GM12878 (cell line): Measurements from ENCODE around the gene GAPDHS. TPM values are rescaled to one million over a fixed set of nuclear protein-coding genes. Genes with fewer than 3 reads are reported as not detected.

Experiments
- ATAC-seq: fragments of 200-7000 bp; cut with Tn5 transposase; 3 replicates; pipeline ENCODE4 v1.9.1; 2020; ENCODE audit warnings: mild to moderate bottlenecking, moderate library complexity
- BruUV-seq: library from RNA; stranded (reverse); fragments of 400-500 nt; replicated peaks from 2 replicates; lab custom pipeline; 2021; lab: Mats Ljungman, UMichigan
- CTCF ChIA-PET: fragments of 300-600 bp; sonication (Branson Sonifier 250); formaldehyde crosslinking; extraction: SDS; loops from one replicate; lab custom pipeline; 2021; ENCODE audit warnings: inconsistent platforms; lab: Yijun Ruan, JAX
- POLR2A ChIA-PET: fragments of 350-600 bp; formaldehyde crosslinking; extraction: SDS; loops from one replicate; lab custom pipeline; 2021; ENCODE audit warnings: inconsistent platforms; lab: Charles Lee
- RAD21 ChIA-PET: fragments of 300-600 bp; sonication (Branson Sonifier 250); formaldehyde crosslinking; loops from one replicate; lab custom pipeline; 2023; ENCODE audit warnings: antibody characterized with exemption; ENCODE audit not compliant: unreplicated experiment; lab: Charles Lee
- SMC1A ChIA-PET: fragments of 300-600 bp; sonication (Branson Sonifier 250); formaldehyde crosslinking; loops from one replicate; lab custom pipeline; 2023; ENCODE audit not compliant: unreplicated experiment, uncharacterized antibody; lab: Charles Lee
- DNase-seq: peaks from one replicate; pipeline ENCODE4 v3.0.0-alpha.2; 2011; ENCODE audit warnings: low read depth, low spot score
- FAIRE-seq: peaks from 3 replicates; lab custom pipeline; 2011; peaks lifted over from hg19 to GRCh38; lab: Jason Lieb, UNC
- H2AFZ ChIP-seq: 2 replicates; pipeline ENCODE4 v1.6.0; 2011; ENCODE audit warnings: low read depth, low read length, control low read depth; ENCODE audit not compliant: control insufficient read depth
- H3K27ac ChIP-seq: 2 replicates; pipeline ENCODE4 v1.5.1; 2011; ENCODE audit warnings: control low read depth; ENCODE audit not compliant: control insufficient read depth, insufficient read depth
- H3K27me3 ChIP-seq, 2 experiments: replicated peaks in 1 of 2; 2 replicates each; pipeline versions ENCODE4 v1.6.0 to v1.6.1; 2011; ENCODE audit warnings: low read length in 1 of 2; ENCODE audit not compliant: control insufficient read depth in 2 of 2, insufficient read depth in 2 of 2
- H3K36me3 ChIP-seq, 2 experiments: 2 replicates each; pipeline ENCODE4 v1.5.1; 2011; ENCODE audit warnings: low read length in 1 of 2; ENCODE audit not compliant: control insufficient read depth in 2 of 2, insufficient read depth in 2 of 2
- H3K4me1 ChIP-seq: 2 replicates; pipeline ENCODE4 v1.6.1; 2011; ENCODE audit warnings: mild to moderate bottlenecking, low read length, moderate library complexity, mixed read lengths; ENCODE audit not compliant: control insufficient read depth, insufficient read depth
- H3K4me2 ChIP-seq: 2 replicates; pipeline ENCODE4 v1.6.0; 2011; ENCODE audit warnings: control low read depth; ENCODE audit not compliant: control insufficient read depth, insufficient read depth
- H3K4me3 ChIP-seq: fragments of 200-600 bp; sonication (generic); 2 replicates; pipeline ENCODE4 v1.5.1; 2016
- H3K79me2 ChIP-seq: 2 replicates; pipeline ENCODE4 v1.6.0; 2011; ENCODE audit warnings: low read length; ENCODE audit not compliant: control insufficient read depth, insufficient read depth
- H3K9ac ChIP-seq: 2 replicates; pipeline ENCODE4 v1.8.0; 2011; ENCODE audit warnings: low read length, control low read depth, mixed read lengths; ENCODE audit not compliant: control insufficient read depth, insufficient read depth
- H3K9me3 ChIP-seq: replicated peaks from 3 replicates; pipeline ENCODE4 v1.5.1; 2011; ENCODE audit warnings: mild to moderate bottlenecking, low read length; ENCODE audit not compliant: control insufficient read depth, insufficient read depth
- H4K20me1 ChIP-seq: 2 replicates; pipeline ENCODE4 v1.6.0; 2011; ENCODE audit not compliant: control insufficient read depth, insufficient read depth
- CHD1 ChIP-seq: IDR thresholded peaks from 2 replicates; pipeline ENCODE4 v1.6.1; 2012; ENCODE audit warnings: low read depth, low read length, improper control_type of control experiment
- HDGF ChIP-seq: fragments of 450-650 bp; IDR thresholded peaks from 2 replicates; pipeline ENCODE4 v1.6.1; 2016; ENCODE audit warnings: antibody characterized with exemption
- IKZF1 ChIP-seq: fragments of 450-650 bp; conservative IDR thresholded peaks from 2 replicates; pipeline ENCODE4 v1.6.1; 2017; ENCODE audit warnings: antibody characterized with exemption, mild to moderate bottlenecking
- JUNB ChIP-seq: IDR thresholded peaks from 2 replicates; pipeline ENCODE4 v1.6.1; 2016; ENCODE audit warnings: antibody characterized with exemption, mild to moderate bottlenecking
- KDM1A ChIP-seq: fragments of 200-600 bp; sonication (generic); IDR thresholded peaks from 2 replicates; pipeline ENCODE4 v1.6.1; 2016; ENCODE audit warnings: borderline replicate concordance
- LARP7 ChIP-seq: fragments of 450-650 bp; IDR thresholded peaks from 2 replicates; pipeline ENCODE4 v1.6.1; 2017; ENCODE audit warnings: mild to moderate bottlenecking
- MXI1 ChIP-seq: fragments of 150-350 bp; IDR thresholded peaks from 2 replicates; pipeline ENCODE4 v1.6.1; 2011; ENCODE audit warnings: low read depth, mild to moderate bottlenecking, inconsistent platforms, low read length, improper control_type of control experiment
- NFYB ChIP-seq: IDR thresholded peaks from 2 replicates; pipeline ENCODE4 v1.6.1; 2011; ENCODE audit warnings: low read depth, mild to moderate bottlenecking, low read length, improper control_type of control experiment, moderate library complexity; ENCODE audit not compliant: insufficient read depth
- NR2C1 ChIP-seq: fragments of 450-650 bp; IDR thresholded peaks from 2 replicates; pipeline ENCODE4 v1.6.1; 2017; ENCODE audit warnings: antibody characterized with exemption, mild to moderate bottlenecking, moderate library complexity
- NR2F1 ChIP-seq: fragments of 450-650 bp; conservative IDR thresholded peaks from 2 replicates; pipeline ENCODE4 v1.6.1; 2017; ENCODE audit warnings: mild to moderate bottlenecking
- PAX5 ChIP-seq: IDR thresholded peaks from 2 replicates; pipeline ENCODE4 v1.6.1; 2011; ENCODE audit warnings: low read depth, low read length, borderline replicate concordance
- SMARCA5 ChIP-seq: fragments of 450-650 bp; IDR thresholded peaks from 2 replicates; pipeline ENCODE4 v1.6.1; 2017; ENCODE audit warnings: mild to moderate bottlenecking
- WRNIP1 ChIP-seq: IDR thresholded peaks from 2 replicates; pipeline ENCODE4 v1.6.1; 2011; ENCODE audit warnings: low read depth, low read length, improper control_type of control experiment, borderline replicate concordance
- ZNF274 ChIP-seq: IDR thresholded peaks from one replicate; pipeline ENCODE4 v1.8.0; 2011; ENCODE audit not compliant: insufficient read length, insufficient read depth
- ZNF622 ChIP-seq: fragments of 450-650 bp; IDR thresholded peaks from 2 replicates; pipeline ENCODE4 v1.6.1; 2017; ENCODE audit warnings: mild to moderate bottlenecking, inconsistent platforms
- WGBS: methylation state at CpG from one replicate; pipeline ENCODE4 v1.1.6; 2016; ENCODE audit warnings: low lambda C conversion rate; ENCODE audit not compliant: insufficient replicate concordance, insufficient coverage; ENCODE audit errors: missing lambda C conversion rate; 5-methylcytosine and 5-hydroxymethylcytosine counted together
- in situ Hi-C: fragments of 300-500 bp; cut with MboI; formaldehyde crosslinking; loops from 9 replicates; pipeline ENCODE4 v1.14.3; 2018; ENCODE audit warnings: mixed read lengths
- intact Hi-C: fragments of 100-400 bp; cut with micrococcal nuclease; formaldehyde crosslinking; loops from one replicate; pipeline ENCODE4 v1.14.2; 2022; ENCODE audit not compliant: unreplicated experiment
- polyA plus RNA-seq, 11 experiments: library from polyadenylated mRNA; depleted of rRNA in 4 of 11; unstranded in 6 of 11; stranded (reverse) in 5 of 11; fragments of >200 nt; fragmentation: Nextera tagmentation in 4 of 11; fragmentation: Illumina TruSeq in 1 of 11; extraction: Ambion mirVana in 4 of 11; extraction: Trizol in 1 of 11; gene quantifications; 1 replicate in 1 of 11; 2 replicates in 10 of 11; pipeline versions ENCODE4 v1.2.1 to v1.2.3, GENCODE V29; 2011 to 2016; ENCODE audit warnings: inconsistent platforms in 2 of 11, missing spikeins in 2 of 11, low read depth in 1 of 11
- total RNA-seq, 4 experiments: library from RNA; depleted of rRNA in 3 of 4; stranded (reverse); fragments of >200 nt in 3 of 4; fragmentation: Illumina TruSeq in 1 of 4; extraction: Trizol in 1 of 4; gene quantifications; 2 replicates each; pipeline versions ENCODE4 v1.2.1 to v1.2.3, GENCODE V29; 2013 to 2021
- TF ChIP-seq, protein P1 (sequence below): fragments of 450-650 bp; IDR thresholded peaks from 2 replicates; pipeline ENCODE4 v1.6.1; 2016; ENCODE audit warnings: mild to moderate bottlenecking
- TF ChIP-seq, protein P2 (sequence below): fragments of 450-650 bp; IDR thresholded peaks from 2 replicates; pipeline ENCODE4 v1.6.1; 2017; ENCODE audit warnings: mild to moderate bottlenecking, moderate library complexity

Gene GAPDHS
- total and polyA plus RNA-seq, 10 of the 15 experiments (the other 5 are each of a cell fraction or from before 2014, with no cell fraction given): 0.08 TPM; not detected in 9

DNA sequence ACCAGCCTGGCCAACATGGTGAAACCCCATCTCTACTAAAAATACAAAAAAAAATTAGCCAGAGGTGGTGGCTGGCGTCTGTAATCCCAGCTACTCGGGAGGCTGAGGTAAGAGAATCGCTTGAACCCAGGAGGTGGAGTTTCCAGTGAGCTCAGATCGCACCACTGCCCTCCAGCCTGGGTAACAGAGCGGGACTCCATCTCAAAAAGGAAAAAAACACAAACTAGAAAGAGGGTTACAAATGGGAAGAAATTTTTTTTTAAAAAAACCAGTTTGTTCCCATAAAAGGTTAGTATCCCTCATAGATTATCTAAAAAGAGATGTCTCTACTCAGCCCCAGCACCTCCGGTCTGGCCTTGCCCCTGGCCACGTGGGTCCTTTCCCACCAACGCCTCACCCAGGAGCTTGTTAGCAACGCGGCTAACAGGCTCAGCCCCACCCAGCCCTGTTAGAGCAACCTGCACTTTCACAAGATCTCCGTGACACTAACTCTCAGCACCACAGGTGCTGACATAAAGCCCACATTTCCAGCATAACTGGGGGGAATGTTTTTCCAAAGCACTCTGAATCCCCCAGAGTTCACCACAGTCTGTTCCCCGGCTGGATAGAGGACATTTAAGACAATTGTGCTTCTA, 24.1 kb upstream of the GAPDHS start:
- ChIA-PET SMC1A (interaction anchor here (0.9 to 5.7 kb wide), 17 partner anchors 12 to 213 kb away, joined by 3 to 35 read pairs (median 6); partner anchors contain the start of genes FFAR1 and FFAR3), CTCF (interaction anchor here (0.7 to 6.3 kb wide), 29 partner anchors 8 to 239 kb away, joined by 3 to 87 read pairs (median 4); partner anchors contain the start of gene COX6B1), POLR2A (interaction anchor here (0.6 to 3.5 kb wide), 15 partner anchors 14 to 239 kb away, joined by 3 to 14 read pairs (median 3); partner anchors contain the start of genes CD22, COX6B1, FFAR1 and HAUS5), RAD21 (interaction anchor here (0.6 to 4.8 kb wide), 20 partner anchors 14 to 366 kb away, joined by 3 to 24 read pairs (median 4); partner anchors contain the start of genes FXYD7, HAUS5 and KRTDAP)
- no TSS peak for BruUV-seq
- no peaks in the 10 kb centered on the region for H3K9me3 ChIP-seq
- peak; percentile 40 for DNase-seq
- no peak overlapping the region; the same call in 1 of the 2 replicates for H2AFZ ChIP-seq
- H3K4me1 ChIP-seq: peaks cover 8% of the 10 kb centered on the region
- H3K79me2 ChIP-seq: no peaks in the 10 kb centered on the region
- no peaks in the 10 kb centered on the region for H4K20me1 ChIP-seq
- H3K9ac ChIP-seq: peak overlapping the region; percentile 62; the same call in 1 of the 2 replicates
- FAIRE-seq: peak; percentile 88
- no peaks in the 10 kb centered on the region; a peak in 1 of 4 replicates for H3K27me3 ChIP-seq
- in situ Hi-C loops: no loop called here
- intact Hi-C loops: no loop called here
- H3K4me2 ChIP-seq: peak overlapping the region; percentile 91
- peak overlapping the region; percentile 74; the same call in 1 of the 2 replicates for H3K4me3 ChIP-seq
- peak; percentile 85 for ATAC-seq
- 15% methylated on average over 12 of the region's 12 CpGs for WGBS
- peak overlapping the region; percentile 52 for H3K27ac ChIP-seq
- no peaks in the 10 kb centered on the region for H3K36me3 ChIP-seq
- TF ChIP-seq NR2F1: no peak
- TF ChIP-seq ZNF622: no peak
- TF ChIP-seq MXI1: peak; percentile 80; the same call in 1 of the 2 replicates
- no peak for TF ChIP-seq HDGF
- TF ChIP-seq, protein P1, sequence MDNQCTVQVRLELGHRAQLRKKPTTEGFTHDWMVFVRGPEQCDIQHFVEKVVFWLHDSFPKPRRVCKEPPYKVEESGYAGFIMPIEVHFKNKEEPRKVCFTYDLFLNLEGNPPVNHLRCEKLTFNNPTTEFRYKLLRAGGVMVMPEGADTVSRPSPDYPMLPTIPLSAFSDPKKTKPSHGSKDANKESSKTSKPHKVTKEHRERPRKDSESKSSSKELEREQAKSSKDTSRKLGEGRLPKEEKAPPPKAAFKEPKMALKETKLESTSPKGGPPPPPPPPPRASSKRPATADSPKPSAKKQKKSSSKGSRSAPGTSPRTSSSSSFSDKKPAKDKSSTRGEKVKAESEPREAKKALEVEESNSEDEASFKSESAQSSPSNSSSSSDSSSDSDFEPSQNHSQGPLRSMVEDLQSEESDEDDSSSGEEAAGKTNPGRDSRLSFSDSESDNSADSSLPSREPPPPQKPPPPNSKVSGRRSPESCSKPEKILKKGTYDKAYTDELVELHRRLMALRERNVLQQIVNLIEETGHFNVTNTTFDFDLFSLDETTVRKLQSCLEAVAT: peak; percentile 68; the same call in 1 of the 2 replicates
- no peak for TF ChIP-seq ZNF274
- no peak for TF ChIP-seq NFYB
- TF ChIP-seq SMARCA5: no peak
- TF ChIP-seq LARP7: no peak
- no peak for TF ChIP-seq NR2C1
- no peak for TF ChIP-seq CHD1
- TF ChIP-seq IKZF1: no peak
- TF ChIP-seq, protein P2, sequence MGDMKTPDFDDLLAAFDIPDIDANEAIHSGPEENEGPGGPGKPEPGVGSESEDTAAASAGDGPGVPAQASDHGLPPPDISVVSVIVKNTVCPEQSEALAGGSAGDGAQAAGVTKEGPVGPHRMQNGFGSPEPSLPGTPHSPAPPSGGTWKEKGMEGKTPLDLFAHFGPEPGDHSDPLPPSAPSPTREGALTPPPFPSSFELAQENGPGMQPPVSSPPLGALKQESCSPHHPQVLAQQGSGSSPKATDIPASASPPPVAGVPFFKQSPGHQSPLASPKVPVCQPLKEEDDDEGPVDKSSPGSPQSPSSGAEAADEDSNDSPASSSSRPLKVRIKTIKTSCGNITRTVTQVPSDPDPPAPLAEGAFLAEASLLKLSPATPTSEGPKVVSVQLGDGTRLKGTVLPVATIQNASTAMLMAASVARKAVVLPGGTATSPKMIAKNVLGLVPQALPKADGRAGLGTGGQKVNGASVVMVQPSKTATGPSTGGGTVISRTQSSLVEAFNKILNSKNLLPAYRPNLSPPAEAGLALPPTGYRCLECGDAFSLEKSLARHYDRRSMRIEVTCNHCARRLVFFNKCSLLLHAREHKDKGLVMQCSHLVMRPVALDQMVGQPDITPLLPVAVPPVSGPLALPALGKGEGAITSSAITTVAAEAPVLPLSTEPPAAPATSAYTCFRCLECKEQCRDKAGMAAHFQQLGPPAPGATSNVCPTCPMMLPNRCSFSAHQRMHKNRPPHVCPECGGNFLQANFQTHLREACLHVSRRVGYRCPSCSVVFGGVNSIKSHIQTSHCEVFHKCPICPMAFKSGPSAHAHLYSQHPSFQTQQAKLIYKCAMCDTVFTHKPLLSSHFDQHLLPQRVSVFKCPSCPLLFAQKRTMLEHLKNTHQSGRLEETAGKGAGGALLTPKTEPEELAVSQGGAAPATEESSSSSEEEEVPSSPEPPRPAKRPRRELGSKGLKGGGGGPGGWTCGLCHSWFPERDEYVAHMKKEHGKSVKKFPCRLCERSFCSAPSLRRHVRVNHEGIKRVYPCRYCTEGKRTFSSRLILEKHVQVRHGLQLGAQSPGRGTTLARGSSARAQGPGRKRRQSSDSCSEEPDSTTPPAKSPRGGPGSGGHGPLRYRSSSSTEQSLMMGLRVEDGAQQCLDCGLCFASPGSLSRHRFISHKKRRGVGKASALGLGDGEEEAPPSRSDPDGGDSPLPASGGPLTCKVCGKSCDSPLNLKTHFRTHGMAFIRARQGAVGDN: 0 out of 2 replicates have a peak, but pooled peaks have one; percentile 17
- TF ChIP-seq PAX5: no peak
- no peak for TF ChIP-seq KDM1A
- TF ChIP-seq JUNB: no peak
- no peak for TF ChIP-seq WRNIP1
